ENCODE data around the gene OPALIN.
A peak's percentile ranks its signal among the peaks of the same experiment; 100 is the strongest.

Gene OPALIN

GRCh38 chr10:96371356-96371755, 12.6 kb upstream of the OPALIN start:
- no peak for DNase-seq

- DNase-seq: peak; percentile 62
Observed at GRCh38 chr10:96370584-96371157, 11.9 kb upstream of the OPALIN start.

GRCh38 chr10:96369890-96370583, 11.2 kb upstream of the OPALIN start:
- no peak for DNase-seq

- no peak for DNase-seq
Observed at GRCh38 chr10:96368971-96369370, 10.2 kb upstream of the OPALIN start.

GRCh38 chr10:96367470-96367869, 8.7 kb upstream of the OPALIN start:
- DNase-seq: no peak

GRCh38 chr10:96366508-96366907, 7.7 kb upstream of the OPALIN start:
- DNase-seq: no peak

- DNase-seq: no peak
Observed at GRCh38 chr10:96365571-96365970, 6.8 kb upstream of the OPALIN start.

GRCh38 chr10:96360766-96361165, 2.0 kb upstream of the OPALIN start:
- DNase-seq: no peak

- DNase-seq: no peak
Observed at GRCh38 chr10:96360331-96360730, 1.5 kb upstream of the OPALIN start.

GRCh38 chr10:96359616-96360015, 814 bp upstream of the OPALIN start:
- DNase-seq: no peak

- no peak for DNase-seq
Observed at GRCh38 chr10:96357038-96357620, 1.7 kb downstream of the OPALIN start.

GRCh38 chr10:96352582-96352981, 6.2 kb downstream of the OPALIN start:
- no peak for DNase-seq

GRCh38 chr10:96352027-96352426, 6.8 kb downstream of the OPALIN start:
- DNase-seq: no peak

- no peak for DNase-seq
Observed at GRCh38 chr10:96346295-96346694, 12.5 kb downstream of the OPALIN start.

GRCh38 chr10:96345222-96345621, 13.6 kb downstream of the OPALIN start:
- no peak for DNase-seq

GRCh38 chr10:96344178-96344577, 14.6 kb downstream of the OPALIN start:
- no peak for DNase-seq

- no peak for DNase-seq
Observed at GRCh38 chr10:96342402-96342801, 16.4 kb downstream of the OPALIN start.

- DNase-seq: peak; percentile 62
Observed at GRCh38 chr10:96341219-96342182, 17.3 kb downstream of the OPALIN start.

- peak; percentile 71 for DNase-seq
Observed at GRCh38 chr10:96339956-96340904, 18.6 kb downstream of the OPALIN start.

GRCh38 chr10:96339383-96339782, 19.4 kb downstream of the OPALIN start:
- no peak for DNase-seq

- DNase-seq: no peak
Observed at GRCh38 chr10:96338279-96338925, 20.4 kb downstream of the OPALIN start.

GRCh38 chr10:96337106-96337505, 21.7 kb downstream of the OPALIN start:
- DNase-seq: no peak

Data from activated CD4-positive, alpha-beta T cell treated with anti-CD3 and anti-CD28 coated beads, Interleukin-10, Interleukin-2, amounts not matched to agents 100 ng/mL and 50 ng/mL, durations not matched to agents 16 hours and 8 hours (primary cell).